Epithelial cell of proximal tubule (primary cell): ENCODE data around the gene P3H2. TPM values are rescaled to one million over a fixed set of nuclear protein-coding genes. Genes with fewer than 3 reads are reported as not detected.
A peak's percentile ranks its signal among the peaks of the same experiment; 100 is the strongest.

Experiments
- DNase-seq: peaks from one replicate; pipeline ENCODE4 v3.0.0-alpha.2; 2011; ENCODE audit warnings: low read depth
- H3K4me3 ChIP-seq: 2 replicates; pipeline ENCODE4 v1.5.1; 2011; ENCODE audit warnings: low read depth, mild to moderate bottlenecking, low read length
- total RNA-seq: library from RNA; depleted of rRNA; stranded (reverse); fragments of >200 nt; gene quantifications from 2 replicates; pipeline ENCODE4 v1.2.3, GENCODE V29; 2015
- TF ChIP-seq, protein P1 (sequence below): conservative IDR thresholded peaks from 2 replicates; pipeline ENCODE4 v1.5.1; 2012; ENCODE audit warnings: low read depth, mild to moderate bottlenecking, low read length

Gene P3H2
- total RNA-seq, 1 donor from 2014 or later = 107 TPM

DNA sequence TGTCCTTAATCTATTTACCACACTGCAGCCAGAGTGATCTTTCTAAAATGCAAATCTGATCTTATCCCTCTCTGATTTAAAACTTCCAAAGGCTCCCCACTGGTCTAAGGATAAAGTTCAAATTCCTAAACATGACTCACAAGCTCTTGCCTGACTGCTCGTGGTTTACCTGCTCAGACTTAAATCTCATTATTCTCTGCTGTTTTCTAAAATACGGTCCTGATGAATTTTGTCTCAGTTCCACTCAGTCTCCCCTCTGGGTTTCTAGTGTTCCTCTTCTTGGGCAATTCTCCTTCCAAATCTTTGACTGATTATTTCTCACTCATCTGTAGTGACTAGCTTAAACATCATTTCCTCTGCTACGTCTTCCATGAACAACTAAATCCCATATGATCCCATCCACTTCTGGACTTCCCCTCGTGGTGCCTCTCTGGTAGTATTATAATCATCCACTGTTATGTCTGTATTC is 108.3 kb downstream of the P3H2 start:
- H3K4me3 ChIP-seq = peak overlapping the region; percentile 19
- TF ChIP-seq, protein P1, sequence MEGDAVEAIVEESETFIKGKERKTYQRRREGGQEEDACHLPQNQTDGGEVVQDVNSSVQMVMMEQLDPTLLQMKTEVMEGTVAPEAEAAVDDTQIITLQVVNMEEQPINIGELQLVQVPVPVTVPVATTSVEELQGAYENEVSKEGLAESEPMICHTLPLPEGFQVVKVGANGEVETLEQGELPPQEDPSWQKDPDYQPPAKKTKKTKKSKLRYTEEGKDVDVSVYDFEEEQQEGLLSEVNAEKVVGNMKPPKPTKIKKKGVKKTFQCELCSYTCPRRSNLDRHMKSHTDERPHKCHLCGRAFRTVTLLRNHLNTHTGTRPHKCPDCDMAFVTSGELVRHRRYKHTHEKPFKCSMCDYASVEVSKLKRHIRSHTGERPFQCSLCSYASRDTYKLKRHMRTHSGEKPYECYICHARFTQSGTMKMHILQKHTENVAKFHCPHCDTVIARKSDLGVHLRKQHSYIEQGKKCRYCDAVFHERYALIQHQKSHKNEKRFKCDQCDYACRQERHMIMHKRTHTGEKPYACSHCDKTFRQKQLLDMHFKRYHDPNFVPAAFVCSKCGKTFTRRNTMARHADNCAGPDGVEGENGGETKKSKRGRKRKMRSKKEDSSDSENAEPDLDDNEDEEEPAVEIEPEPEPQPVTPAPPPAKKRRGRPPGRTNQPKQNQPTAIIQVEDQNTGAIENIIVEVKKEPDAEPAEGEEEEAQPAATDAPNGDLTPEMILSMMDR = no peak
- DNase-seq = peak; percentile 87

DNA sequence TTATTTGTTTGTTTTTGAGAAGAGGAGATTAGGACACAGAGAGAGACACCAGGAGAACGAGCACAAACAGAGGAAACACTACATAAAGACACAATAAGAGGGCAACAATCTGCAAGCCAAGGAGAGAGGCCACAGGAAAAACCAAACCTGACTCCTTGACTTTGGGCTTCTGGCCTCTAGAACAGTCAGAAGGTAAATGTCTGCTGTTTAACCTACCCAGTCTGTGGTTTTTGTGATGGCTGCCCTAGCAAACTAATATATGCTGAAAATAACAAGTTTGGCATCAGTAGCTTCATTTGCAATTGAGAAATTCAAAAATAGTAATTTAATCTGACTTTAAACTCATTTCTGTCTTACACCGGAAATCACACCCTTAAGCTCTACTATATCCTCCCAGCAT is 110.2 kb downstream of the P3H2 start:
- H3K4me3 ChIP-seq = no peak overlapping the region
- TF ChIP-seq, protein P1 = no peak
- no peak for DNase-seq

- no peak overlapping the region for H3K4me3 ChIP-seq
- DNase-seq = no peak
- TF ChIP-seq, protein P1 = no peak
Observed at GRCh38 chr3:190009614-190010013, 111.1 kb downstream of the P3H2 start.

- no peak overlapping the region for H3K4me3 ChIP-seq
- TF ChIP-seq, protein P1 = no peak
- DNase-seq = no peak
Observed at GRCh38 chr3:190008432-190008831, 112.3 kb downstream of the P3H2 start.

- no peak overlapping the region for H3K4me3 ChIP-seq
- TF ChIP-seq, protein P1 = no peak
- DNase-seq = no peak
Observed at GRCh38 chr3:190005343-190006113, 115.2 kb downstream of the P3H2 start.

DNA sequence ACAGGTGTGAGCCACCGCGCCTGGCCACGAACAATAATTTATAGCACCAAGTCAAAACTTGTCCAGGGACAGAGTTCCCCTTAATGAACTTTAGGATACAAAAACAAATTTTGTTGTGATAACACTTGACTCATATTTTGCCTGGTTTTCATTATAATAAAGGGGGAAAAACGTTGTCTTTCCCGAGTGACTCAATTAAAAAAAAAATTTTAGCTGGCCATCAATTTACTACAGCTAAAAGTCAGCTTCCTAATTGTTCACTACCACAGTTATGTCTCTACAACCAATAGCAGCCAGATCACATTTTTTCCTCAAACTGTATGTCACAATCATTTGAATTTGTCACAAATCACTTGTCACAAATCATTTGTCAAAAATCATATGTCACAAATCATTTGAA is 116.0 kb downstream of the P3H2 start:
- no peak for DNase-seq
- no peak overlapping the region for H3K4me3 ChIP-seq
- TF ChIP-seq, protein P1 = no peak

GRCh38 chr3:190003681-190004123 is 117.0 kb downstream of the P3H2 start:
- no peak overlapping the region for H3K4me3 ChIP-seq
- TF ChIP-seq, protein P1 = no peak
- peak; percentile 69 for DNase-seq
